ENCODE data around the gene CLDN3.
A peak's percentile ranks its signal among the peaks of the same experiment; 100 is the strongest.
"Not testable (repeated sequence)": the region's sequence is repeated elsewhere in the genome, so short reads cannot be mapped to it uniquely, and the experiment has no call there.

Gene CLDN3

DNA sequence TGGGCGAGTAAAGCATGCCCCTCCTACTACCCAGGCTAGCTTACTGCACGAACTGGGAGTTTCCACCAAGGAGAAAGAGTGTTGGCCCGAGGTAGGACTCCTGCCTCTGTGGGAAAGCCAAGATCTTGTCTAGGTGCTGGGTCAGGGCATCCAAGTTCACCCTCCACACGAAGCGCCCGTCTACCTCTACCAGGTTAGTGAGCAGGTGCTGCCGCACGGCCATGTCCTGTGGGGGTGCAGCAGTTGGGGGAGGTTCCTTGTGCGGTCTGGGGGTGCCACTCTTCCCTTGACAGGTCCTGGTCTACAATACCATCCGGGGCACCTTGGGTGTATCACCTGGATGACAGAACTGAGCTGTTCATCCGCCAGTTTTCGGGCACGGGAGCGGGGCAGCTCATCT is 33.2 kb downstream of the CLDN3 start:
- DNase-seq (ENCODE audit: low spot score), result no peak

DNA sequence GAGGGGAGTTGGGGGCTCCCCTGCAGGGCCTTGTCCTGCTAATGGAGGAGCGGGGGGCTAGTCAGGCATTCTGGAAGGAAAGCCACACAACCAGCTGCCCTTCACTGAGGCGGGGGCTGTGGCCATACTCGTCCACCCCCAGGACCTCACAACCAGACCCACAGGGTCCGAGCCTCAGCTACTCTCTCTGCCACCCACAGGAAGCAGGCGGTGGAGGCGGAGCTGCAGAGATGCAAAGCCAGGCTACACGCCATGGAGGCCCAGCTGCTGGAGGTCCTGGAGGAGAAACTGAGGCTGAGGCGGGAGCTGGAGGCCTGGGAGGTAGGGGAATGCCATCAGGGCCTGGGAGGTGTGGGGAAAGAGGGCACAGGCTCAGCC is 34.6 kb downstream of the CLDN3 start:
- DNase-seq (ENCODE audit: low spot score), result no peak

- peak; percentile 97 for DNase-seq (ENCODE audit: low spot score)
Observed at GRCh38 chr7:73734619-73735527, 35.2 kb downstream of the CLDN3 start.

DNA sequence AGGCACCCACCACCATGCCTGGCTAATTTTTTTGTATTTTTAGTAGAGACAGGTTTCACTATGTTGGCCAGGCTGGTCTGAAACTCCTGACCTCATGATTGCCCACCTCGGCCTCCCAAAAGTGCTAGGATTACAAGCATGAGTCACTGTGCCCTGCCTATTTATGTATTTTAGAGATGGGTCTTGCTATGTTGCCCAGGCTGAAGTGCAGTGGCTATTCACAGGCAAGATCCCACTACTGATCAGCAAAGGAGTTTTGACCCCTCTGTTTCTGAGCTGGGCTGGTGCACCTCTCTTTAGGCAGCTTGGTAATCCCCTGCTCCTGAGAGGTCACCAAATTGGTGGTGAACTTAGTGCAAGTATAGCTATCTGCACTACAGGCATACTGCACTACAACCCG is 37.7 kb downstream of the CLDN3 start:
- DNase-seq (ENCODE audit: low spot score), result no peak

GRCh38 chr7:73730485-73730884 is 39.6 kb downstream of the CLDN3 start:
- DNase-seq (ENCODE audit: low spot score), result no peak

GRCh38 chr7:73728551-73728950 is 41.5 kb downstream of the CLDN3 start:
- no peak for DNase-seq (ENCODE audit: low spot score)

DNA sequence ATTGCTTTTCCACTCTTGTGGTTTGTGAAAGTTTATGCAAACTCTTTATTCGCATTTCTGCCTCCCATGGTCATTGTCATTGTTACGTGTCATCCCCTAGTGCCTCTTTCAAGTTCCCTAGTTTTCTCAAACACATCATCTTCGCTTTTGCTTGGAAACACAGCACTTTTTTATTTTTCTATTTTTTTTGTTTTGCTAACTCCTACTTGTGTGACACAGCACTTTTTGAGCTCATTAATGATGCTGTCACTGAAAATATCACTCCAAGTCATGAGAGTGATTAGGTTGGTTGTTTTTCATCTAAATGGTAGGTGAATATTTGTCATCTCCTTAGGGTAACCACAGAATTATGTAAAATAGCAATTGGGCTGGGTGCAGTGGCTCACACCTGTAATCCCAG is 42.1 kb downstream of the CLDN3 start:
- DNase-seq (ENCODE audit: low spot score), result no peak

DNA sequence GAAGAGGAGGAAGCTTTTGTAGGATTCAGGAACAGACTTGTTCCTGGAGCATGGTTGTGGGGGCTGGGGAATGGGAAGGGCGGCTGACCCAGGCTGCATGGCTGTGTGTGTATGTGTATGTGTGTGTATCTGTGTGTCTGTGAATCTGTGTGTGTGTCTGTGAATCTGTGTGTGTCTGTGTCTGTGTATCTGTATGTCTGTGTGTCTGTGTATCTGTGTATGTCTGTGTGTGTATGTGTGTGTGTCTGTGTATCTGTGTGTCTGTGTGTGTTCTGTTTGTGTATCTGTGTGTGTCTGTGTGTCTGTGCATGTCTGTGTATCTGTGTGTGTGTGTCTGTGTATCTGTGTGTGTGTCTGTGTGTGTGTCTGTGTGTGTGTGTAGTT is 44.0 kb downstream of the CLDN3 start:
- DNase-seq (ENCODE audit: low spot score), result no peak

- no peak for DNase-seq (ENCODE audit: low spot score)
Observed at GRCh38 chr7:73723813-73724212, 46.3 kb downstream of the CLDN3 start.

GRCh38 chr7:73722785-73723184 is 47.3 kb downstream of the CLDN3 start:
- DNase-seq (ENCODE audit: low spot score), result no peak

- not testable (repeated sequence) for DNase-seq (ENCODE audit: low spot score)
Observed at GRCh38 chr7:73722182-73722581, 47.9 kb downstream of the CLDN3 start.

GRCh38 chr7:73721377-73721817 is 48.7 kb downstream of the CLDN3 start:
- DNase-seq (ENCODE audit: low spot score), result no peak

DNA sequence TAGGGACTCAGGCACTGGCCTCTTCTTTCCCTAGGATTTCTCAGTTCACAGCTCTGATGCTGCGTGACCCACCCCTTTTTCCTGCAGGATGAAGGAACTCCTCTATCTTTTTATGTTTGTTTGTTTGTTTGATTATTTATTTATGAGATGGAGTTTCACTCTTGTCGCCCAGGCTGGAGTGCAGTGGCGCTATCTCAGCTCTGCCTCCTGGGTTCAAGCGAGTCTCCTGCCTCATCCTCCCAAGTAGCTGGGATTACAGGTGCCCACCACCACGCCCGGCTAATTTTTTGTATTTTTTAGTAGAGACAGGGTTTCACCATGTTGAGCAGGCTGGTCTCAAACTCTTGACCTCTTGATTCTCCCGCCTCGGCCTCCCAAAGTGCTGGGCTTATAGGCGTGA is 49.6 kb downstream of the CLDN3 start:
- not testable (repeated sequence) for DNase-seq (ENCODE audit: low spot score)

- no peak for DNase-seq (ENCODE audit: low spot score)
Observed at GRCh38 chr7:73719806-73720169, 50.3 kb downstream of the CLDN3 start.

Measured in kidney tubule cell (primary cell).